HG03432 (cell line): ENCODE measurements around the gene SESN1.
"Not testable (repeated sequence)": the region's sequence is repeated elsewhere in the genome, so short reads cannot be mapped to it uniquely, and the experiment has no call there.

ENCODE experiments used
- ATAC-seq: cut with Tn5 transposase; IDR thresholded peaks from one replicate; pipeline ENCODE4 v1.9.1; 2021; ENCODE audit warnings: mild to moderate bottlenecking, moderate library complexity; ENCODE audit not compliant: unreplicated experiment

SESN1 gene

DNA sequence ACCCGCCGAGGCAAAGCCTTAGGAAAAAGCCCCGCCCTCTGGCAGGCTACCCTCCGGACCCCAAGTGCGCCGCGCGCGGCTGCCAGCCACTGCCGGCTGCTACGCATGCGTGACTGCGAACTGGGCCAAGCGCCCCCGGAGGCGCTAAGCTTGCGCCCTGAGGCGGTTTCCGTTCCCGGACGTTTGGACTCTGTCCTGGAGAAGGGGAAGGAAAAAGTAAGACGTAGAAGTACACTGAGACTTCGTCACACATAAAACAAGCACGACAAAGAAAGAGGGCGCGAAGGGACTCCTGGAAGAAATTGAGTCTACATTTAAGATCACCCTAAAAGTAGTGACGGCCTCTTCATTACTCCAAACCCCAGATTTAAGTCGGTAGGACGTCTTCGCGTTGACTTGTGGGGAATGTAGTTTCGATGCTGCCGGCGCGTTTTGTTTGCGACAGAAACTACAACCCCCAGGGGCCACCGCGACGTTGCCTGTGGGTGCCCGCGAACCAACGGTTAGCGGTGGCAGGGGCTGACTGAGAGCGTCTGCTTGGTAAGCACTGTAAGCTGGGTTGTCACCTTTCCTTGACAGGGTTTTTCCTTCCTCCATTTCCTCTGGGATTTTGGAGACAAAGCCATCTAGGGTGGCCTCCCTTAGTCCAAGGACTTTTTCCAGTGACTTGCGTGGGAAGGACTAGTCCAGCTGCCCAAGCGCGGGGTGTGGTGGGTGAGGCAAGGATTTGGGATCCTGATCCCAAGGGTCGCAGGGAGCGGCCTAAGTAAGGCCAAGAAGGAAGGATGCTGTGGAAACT lies 589 bp upstream of the SESN1 start, which contains the start of gene CEP57L1:
TSS of gene CEP57L1 (plus strand) at position 472 of the 799 bp plus-strand sequence. CDS start 49,715 bp downstream, outside the sequence.
- ATAC-seq, result peak; percentile 75

DNA sequence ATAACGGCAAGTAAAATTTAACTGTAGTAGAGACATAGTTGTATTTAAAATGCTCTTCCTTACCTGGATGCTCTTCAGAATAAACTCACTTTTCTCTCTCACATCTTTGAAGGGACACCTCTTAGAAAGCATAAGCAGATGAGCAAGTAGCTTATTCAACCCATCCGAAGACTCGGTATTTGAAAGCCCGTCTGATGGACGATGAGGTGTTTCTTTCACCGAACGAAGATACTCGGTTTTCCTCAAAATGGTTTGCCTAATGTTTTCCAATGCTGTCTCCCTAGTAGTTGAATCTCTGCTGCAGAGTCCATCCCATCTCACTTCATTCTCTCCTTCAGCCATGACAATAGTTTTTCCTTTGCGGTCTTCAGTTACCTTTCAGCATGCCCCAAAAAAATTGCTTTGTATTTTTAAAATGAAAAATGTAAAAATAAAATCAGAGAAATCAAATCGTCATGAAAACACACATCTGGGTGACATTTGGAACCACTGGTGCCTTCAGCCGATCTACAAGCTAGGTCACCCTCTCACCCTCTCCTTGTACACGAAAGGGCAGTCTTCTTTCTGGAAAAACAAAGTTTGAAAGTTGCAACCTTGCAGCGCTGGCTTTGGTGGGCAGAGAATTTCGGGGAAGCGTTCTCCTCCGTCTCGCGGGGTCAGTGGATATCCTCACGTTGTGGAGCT lies 772 bp downstream of the SESN1 start:
- no peak for ATAC-seq

- ATAC-seq, result no peak
Measured at GRCh38 chr6:109092074-109092473, 2.6 kb downstream of the SESN1 start.

- no peak for ATAC-seq
Measured at GRCh38 chr6:109091314-109092024, 3.2 kb downstream of the SESN1 start.

GRCh38 chr6:109088995-109089394 lies 5.7 kb downstream of the SESN1 start:
- ATAC-seq, result no peak

DNA sequence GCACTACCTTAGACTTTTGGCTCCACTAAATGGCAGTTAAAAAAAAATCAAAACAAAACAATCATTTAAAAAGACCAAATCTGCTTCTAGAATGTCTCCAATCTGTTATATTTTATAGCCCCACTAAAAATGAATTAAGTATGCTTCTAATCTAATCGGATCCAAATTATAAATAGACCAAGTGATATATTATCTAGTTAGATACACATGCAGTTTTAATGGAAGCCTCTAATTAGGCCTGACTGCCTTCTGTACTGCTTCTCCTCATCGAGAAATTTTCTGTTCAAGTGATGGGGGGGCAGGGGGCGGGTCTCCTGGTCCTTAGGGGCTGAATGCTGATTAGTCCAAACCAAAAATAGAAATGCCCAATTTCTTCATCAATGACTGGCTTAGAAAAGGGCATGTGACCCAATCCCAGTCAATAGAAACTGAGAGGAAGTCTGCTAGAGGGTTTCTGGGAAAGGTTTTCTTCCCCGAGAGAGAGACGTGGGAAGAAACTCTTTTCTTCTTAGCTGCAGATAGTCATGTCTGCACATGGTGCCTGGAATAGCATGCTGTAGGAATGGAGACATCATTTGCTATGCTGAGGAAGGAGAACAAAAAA lies 6.9 kb downstream of the SESN1 start:
- ATAC-seq, result no peak

DNA sequence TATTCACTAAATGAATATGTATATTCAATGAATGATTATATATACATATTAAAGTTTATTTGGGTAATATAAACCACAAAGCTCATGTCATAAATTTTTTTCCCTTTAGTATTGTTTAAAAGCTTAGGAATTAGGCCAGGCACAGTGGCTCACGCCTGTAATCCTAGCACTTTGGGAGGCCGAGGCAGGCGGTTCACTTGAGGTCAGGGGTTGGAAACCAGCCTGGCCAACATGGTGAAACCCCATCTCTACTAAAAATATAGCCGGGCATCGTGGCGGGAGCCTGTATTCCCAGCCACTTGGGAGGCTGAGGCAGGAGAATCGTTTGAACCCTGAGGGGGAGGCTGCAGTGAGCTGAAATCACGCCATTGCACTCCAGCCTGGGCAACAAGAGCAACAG lies 10.5 kb downstream of the SESN1 start:
- ATAC-seq, result not testable (repeated sequence)

GRCh38 chr6:109083657-109084056 lies 11.0 kb downstream of the SESN1 start:
- ATAC-seq, result no peak

DNA sequence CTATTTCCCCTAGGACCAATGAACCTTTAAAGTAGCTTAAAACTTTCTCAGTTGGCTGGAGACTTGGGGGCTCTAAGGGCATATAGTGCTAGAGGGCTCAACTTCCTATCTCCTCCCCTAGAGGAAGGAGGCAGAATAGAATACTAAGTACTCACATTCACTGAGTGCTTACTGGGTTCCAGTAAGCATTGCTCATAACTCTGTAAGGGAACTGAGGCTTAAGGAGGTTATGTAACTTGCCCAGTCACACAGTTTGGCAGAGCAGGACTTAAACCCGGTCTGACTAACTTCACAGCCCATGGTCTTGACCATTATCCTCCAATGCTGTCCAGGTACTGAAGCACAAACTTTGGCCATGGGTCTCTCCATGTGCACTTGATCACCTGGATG lies 12.5 kb downstream of the SESN1 start:
- ATAC-seq, result no peak

- no peak for ATAC-seq
Measured at GRCh38 chr6:109081516-109082187, 13.0 kb downstream of the SESN1 start.

DNA sequence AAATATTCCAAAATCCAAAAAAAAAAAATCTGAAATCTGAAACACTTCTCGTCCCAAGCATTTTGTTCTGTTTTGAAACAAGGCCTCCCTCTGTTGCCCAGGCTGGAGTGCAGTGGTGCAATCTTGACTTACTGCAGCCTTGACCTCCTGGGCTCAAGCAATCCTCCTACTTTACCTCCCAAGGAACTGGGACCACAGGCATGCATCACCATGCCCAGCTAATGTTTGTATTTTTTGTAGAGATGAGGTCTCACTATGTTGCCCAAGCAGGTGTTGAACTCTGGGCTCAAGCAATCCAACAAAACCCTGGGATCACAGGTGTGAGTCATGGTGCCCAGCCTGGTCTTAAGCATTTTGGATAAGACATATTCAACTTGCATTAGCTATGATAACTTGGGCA lies 13.6 kb downstream of the SESN1 start:
- ATAC-seq, result no peak

GRCh38 chr6:109079981-109080380 lies 14.7 kb downstream of the SESN1 start:
- ATAC-seq, result no peak

DNA sequence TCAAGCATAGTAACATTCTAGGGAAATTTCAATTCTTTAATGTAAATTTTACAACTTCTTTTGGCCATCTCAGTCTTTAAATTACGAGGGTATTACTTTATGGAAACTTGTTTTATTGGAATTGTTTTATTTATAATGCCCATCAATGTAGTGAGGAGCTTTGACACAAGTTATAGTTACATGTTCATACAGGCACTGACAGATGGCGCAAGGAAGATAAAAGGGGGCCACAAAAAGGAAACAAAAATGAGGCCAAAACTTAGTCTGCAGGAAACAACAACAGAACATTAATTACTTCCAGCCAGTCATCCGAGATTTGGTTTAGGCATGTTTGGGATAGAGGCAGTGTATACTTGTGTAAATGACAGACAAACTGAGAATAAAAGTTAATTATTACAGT lies 18.3 kb downstream of the SESN1 start:
- ATAC-seq, result no peak

DNA sequence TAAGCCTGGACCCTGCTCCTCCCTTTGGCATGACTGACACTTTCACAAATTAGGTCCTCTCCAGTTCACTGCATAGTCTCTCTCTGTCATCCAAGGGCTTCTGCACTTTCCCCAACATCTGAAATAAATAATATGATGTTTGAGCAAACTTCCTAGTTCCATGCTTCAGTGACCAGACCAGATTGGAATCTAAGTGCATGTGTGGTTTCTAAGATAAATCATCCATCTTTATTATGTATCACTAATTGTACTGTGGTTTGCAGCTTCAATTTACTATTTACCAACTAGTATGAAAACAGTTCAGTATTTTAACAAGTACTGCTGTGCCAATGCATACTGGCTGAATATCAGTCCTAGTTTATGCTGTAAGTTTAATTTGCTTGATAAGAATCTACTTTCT lies 18.7 kb downstream of the SESN1 start:
- no peak for ATAC-seq

- ATAC-seq, result no peak
Measured at GRCh38 chr6:109074133-109074415, 20.6 kb downstream of the SESN1 start.

- no peak for ATAC-seq
Measured at GRCh38 chr6:109073344-109074132, 21.1 kb downstream of the SESN1 start.

DNA sequence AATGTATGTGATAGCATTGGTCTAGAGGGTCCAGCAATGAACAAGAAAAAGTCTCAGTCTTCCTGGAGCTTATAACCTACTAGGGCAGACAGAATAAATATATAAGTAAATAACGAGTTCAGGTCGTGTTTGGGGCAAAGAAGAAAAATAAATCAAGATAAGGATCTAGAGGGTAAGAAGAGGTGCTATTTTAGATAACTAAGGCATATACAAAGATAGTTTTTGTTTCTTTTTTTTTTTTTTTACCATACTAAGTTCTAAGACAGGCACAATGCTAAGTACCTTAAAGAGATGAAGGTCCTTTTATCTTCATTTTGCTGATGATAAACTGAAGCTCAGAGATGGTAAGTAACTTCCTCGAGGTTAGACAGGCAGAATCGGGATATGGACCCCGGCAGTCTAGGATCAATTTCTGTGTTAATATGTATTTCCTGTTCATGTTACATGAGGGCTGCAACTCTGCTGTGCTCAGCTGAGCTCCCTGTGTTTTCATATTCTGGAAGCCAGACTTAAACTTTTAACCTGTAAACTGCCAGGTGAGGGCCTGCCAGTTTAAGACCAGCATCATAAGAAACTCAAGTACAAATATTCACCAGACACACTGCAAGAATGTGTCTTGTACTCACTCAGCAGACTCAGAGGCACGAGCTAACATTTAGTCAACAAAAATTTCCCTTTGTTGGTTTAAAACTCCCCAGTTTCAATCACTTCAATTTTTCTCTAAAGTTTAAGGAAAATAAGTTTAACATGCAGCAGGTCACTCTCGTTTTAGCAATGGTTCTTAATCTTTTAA lies 23.3 kb downstream of the SESN1 start:
- no peak for ATAC-seq

DNA sequence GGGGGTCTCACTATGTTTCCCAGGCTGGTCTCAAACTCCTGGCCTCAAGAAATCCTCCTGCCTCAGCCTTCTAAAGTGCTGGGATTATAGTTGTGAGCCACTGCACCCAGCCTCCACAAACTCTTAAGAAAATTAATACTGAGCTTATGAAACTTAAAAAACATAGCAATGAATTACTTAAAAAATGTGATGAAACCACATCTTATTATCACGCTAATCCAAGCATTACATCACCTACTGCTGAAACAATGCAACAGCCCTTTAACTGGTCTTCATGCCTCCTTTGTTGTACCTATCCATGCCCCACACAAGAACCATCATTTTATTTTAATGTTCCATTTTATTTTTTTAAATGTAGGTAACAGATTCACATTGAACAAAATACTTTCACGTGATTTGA lies 24.9 kb downstream of the SESN1 start:
- no peak for ATAC-seq

GRCh38 chr6:109062767-109063352 lies 31.8 kb downstream of the SESN1 start:
- no peak for ATAC-seq
